ENCODE data around the gene ADCY3.

DNA sequence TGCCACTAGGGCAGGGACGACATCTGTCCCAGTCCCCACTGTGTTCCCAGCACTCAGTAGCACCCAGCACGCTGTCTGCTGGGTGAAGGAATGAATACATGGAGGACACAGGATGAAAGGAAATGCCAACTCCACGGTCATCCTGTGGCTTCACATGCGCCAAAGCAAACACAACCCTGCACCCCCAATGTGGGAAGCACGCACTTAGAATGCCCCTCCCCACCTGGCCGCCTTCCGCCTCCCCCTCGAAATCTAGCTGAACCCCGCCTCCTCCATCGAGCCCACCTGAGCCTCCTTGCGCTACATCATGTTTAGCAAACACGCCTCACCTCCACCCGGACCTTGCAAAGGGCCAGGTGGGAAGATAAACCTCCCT lies 33.9 kb downstream of the ADCY3 start:
- TF ChIP-seq POLR2G (IDR thresholded peaks at IDR 0.05; ENCODE audit: low read depth, low read length) (no peak), ELF4 (CRISPR knock-in tag; IDR thresholded peaks at IDR 0.05; ENCODE audit: borderline replicate concordance) (no peak), ZKSCAN8 (CRISPR knock-in tag; IDR thresholded peaks at IDR 0.05; ENCODE audit: borderline replicate concordance) (no peak), GABPA (IDR thresholded peaks at IDR 0.05; ENCODE audit: low read depth, low read length) (no peak), GABPA (CRISPR knock-in tag; IDR thresholded peaks at IDR 0.05; ENCODE audit: low read depth) (no peak), ZSCAN9 (CRISPR knock-in tag; IDR thresholded peaks at IDR 0.05; ENCODE audit: borderline replicate concordance) (no peak)
- TF ChIP-seq, protein P1, sequence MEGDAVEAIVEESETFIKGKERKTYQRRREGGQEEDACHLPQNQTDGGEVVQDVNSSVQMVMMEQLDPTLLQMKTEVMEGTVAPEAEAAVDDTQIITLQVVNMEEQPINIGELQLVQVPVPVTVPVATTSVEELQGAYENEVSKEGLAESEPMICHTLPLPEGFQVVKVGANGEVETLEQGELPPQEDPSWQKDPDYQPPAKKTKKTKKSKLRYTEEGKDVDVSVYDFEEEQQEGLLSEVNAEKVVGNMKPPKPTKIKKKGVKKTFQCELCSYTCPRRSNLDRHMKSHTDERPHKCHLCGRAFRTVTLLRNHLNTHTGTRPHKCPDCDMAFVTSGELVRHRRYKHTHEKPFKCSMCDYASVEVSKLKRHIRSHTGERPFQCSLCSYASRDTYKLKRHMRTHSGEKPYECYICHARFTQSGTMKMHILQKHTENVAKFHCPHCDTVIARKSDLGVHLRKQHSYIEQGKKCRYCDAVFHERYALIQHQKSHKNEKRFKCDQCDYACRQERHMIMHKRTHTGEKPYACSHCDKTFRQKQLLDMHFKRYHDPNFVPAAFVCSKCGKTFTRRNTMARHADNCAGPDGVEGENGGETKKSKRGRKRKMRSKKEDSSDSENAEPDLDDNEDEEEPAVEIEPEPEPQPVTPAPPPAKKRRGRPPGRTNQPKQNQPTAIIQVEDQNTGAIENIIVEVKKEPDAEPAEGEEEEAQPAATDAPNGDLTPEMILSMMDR (CRISPR knock-in tag; IDR thresholded peaks at IDR 0.05): no peak

Data from HepG2 (cell line).